Lower lobe of right lung (tissue), 2 donors: ENCODE data around the gene GYS1. TPM values are rescaled to one million over a fixed set of nuclear protein-coding genes. Genes with fewer than 3 reads are reported as not detected.

ENCODE experiments used
- ATAC-seq, 2 donors: fragments of 200-7000 bp; cut with Tn5 transposase; one replicate each; pipeline ENCODE4 v1.9.1; 2020 to 2022; ENCODE audit warnings: mild to moderate bottlenecking in 2 of 2, moderate library complexity in 2 of 2
- DNase-seq: peaks from one replicate; pipeline ENCODE4 v3.0.0-alpha.2; 2020
- H3K27ac ChIP-seq: fragments of 200-600 bp; one replicate; pipeline ENCODE4 v1.8.0; 2022
- H3K27me3 ChIP-seq: fragments of 200-600 bp; one replicate; pipeline ENCODE4 v1.8.0; 2022; ENCODE audit warnings: low read depth
- H3K36me3 ChIP-seq: fragments of 200-600 bp; one replicate; pipeline ENCODE4 v1.8.0; 2022; ENCODE audit warnings: mild to moderate bottlenecking
- H3K4me1 ChIP-seq: fragments of 200-600 bp; one replicate; pipeline ENCODE4 v1.8.0; 2022
- H3K4me3 ChIP-seq: fragments of 200-600 bp; one replicate; pipeline ENCODE4 v1.8.0; 2022; ENCODE audit warnings: mild to moderate bottlenecking
- H3K9me3 ChIP-seq: fragments of 200-600 bp; one replicate; pipeline ENCODE4 v1.8.0; 2022
- CTCF ChIP-seq: fragments of 200-600 bp; IDR thresholded peaks from one replicate; pipeline ENCODE4 v1.8.0; 2022; ENCODE audit warnings: antibody characterized with exemption, mild to moderate bottlenecking
- intact Hi-C: fragments of 100-400 bp; cut with DNase I; formaldehyde crosslinking; loops from one replicate; pipeline ENCODE4 v1.11.0; 2022
- total RNA-seq: library from RNA; stranded (reverse); fragmentation: NEBNext Ultra II Directional; extraction: Animal tissue kit (Norgen Biotek cat#: 25700); gene quantifications from one replicate; pipeline ENCODE4 v1.2.1, GENCODE V29; 2021
- donor health status: DM: no; HTN: yes; CAD: no; lungs with severe emphysema.

GYS1 gene
- total RNA-seq, 1 donor from 2014 or later, result 24.8 TPM

DNA sequence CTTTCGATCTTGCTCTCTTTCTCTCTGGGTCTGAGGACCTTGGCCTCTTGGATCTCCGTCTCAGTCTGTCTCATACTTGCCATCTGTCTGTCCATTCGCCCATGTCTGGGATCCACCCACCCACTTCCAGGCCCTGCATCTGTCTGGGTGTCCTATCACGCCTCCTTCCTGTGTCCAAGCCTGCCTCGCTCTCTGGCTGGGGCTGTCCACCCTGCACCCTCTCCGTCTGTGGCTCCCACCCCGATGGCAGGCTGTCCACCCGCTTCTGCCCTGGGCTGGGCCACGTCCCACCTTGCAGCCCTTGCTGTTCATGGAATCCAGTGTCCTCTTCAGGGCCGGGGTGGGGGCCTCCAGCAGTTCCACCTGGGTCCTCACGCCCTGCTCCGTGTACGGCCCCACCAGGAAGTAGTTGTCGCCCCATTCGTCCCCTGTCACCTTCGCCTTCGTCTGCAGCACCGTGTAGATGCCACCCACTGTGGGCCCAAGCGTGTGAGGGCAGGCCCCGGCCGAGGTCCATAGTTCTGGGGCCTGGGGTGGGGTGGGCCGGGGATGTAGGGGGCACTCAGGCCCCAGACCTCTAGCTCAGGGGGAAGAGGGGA is 2.0 kb downstream of the GYS1 start:
- H3K4me3 ChIP-seq, result peak overlapping the region; percentile 69
- DNase-seq (peak; percentile 50), ATAC-seq (no peak)
- H3K4me1 ChIP-seq, result peaks cover 31% of the 10 kb centered on the region
- H3K27ac ChIP-seq, result no peak overlapping the region
- intact Hi-C loops, result no loop called here
- no peaks in the 10 kb centered on the region for H3K27me3 ChIP-seq
- no peaks in the 10 kb centered on the region for H3K9me3 ChIP-seq
- no peak for TF ChIP-seq CTCF
- H3K36me3 ChIP-seq, result peaks cover 35% of the 10 kb centered on the region

GRCh38 chr19:48990400-48990799 is 2.7 kb downstream of the GYS1 start:
- intact Hi-C loops, result no loop called here
- Histone ChIP-seq H3K36me3 (peaks cover 42% of the 10 kb centered on the region), H3K4me1 (peaks cover 31% of the 10 kb centered on the region), H3K9me3 (no peaks in the 10 kb centered on the region), H3K27me3 (no peaks in the 10 kb centered on the region), H3K4me3 (no peak overlapping the region), H3K27ac (no peak overlapping the region)
- TF ChIP-seq CTCF, result no peak
- no peak for ATAC-seq
- DNase-seq, result no peak

DNA sequence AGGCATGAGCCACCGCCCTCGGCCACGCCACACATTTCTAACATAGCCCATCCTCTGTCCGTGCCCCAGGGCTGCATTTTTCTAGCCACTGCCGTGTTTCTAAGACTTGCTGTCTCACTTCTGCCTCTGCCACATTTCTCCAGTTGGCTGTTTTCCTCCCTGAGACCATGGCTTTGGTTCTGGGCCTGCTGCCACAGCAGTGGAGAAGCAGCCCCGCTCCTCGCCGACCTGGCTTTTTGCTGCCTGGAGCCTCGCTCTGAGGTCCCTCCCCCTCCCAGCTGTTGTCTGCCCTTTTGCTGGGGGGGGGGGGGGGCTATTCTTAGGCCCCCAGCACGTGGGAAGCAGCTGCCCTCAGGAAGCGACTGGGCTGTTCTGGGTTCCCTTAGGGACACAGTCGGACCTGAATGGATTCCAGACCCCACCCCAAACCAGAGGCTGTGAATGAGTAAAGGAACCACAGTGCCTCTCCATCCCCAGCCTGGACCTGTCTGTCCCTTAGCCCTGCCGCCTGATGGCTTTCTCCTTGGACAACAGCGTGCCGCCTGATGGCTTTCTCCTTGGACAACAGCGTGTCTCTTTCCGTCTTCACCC is 3.3 kb downstream of the GYS1 start:
- H3K27ac ChIP-seq, result no peak overlapping the region

DNA sequence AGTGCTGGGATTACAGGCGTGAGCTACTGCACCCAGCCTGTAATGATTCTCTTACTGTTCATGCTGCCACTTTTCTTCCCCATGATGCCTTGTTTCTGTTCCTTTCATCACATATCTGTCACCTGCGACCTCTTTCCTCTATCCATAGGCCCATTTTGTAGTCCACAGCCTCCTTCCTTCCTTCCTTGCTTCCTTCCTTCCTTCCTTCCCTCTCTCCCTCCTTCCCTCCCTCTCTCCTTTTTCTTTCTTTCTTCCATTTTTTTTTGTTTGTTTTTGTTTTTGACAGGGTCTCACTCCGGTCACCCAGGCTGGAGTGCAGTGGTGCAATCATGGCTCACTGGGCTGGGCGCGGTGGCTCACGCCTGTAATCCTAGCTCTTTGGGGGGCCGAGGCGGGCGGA is 4.2 kb downstream of the GYS1 start:
- H3K4me3 ChIP-seq, result no peak overlapping the region
- intact Hi-C loops, result no loop called here
- peaks cover 58% of the 10 kb centered on the region for H3K36me3 ChIP-seq
- no peaks in the 10 kb centered on the region for H3K27me3 ChIP-seq
- no peak for TF ChIP-seq CTCF
- no peak for DNase-seq
- no peaks in the 10 kb centered on the region for H3K9me3 ChIP-seq
- no peak for ATAC-seq
- no peak overlapping the region for H3K27ac ChIP-seq
- peaks cover 19% of the 10 kb centered on the region for H3K4me1 ChIP-seq

More for the DNA sequence above, 3.3 kb downstream of the GYS1 start:
- no peaks in the 10 kb centered on the region for H3K27me3 ChIP-seq
- DNase-seq (no peak), ATAC-seq (no peak)
- intact Hi-C loops, result no loop called here
- no peak overlapping the region for H3K4me3 ChIP-seq
- no peak for TF ChIP-seq CTCF
- no peaks in the 10 kb centered on the region for H3K9me3 ChIP-seq
- H3K36me3 ChIP-seq, result peaks cover 48% of the 10 kb centered on the region
- H3K4me1 ChIP-seq, result peaks cover 28% of the 10 kb centered on the region

DNA sequence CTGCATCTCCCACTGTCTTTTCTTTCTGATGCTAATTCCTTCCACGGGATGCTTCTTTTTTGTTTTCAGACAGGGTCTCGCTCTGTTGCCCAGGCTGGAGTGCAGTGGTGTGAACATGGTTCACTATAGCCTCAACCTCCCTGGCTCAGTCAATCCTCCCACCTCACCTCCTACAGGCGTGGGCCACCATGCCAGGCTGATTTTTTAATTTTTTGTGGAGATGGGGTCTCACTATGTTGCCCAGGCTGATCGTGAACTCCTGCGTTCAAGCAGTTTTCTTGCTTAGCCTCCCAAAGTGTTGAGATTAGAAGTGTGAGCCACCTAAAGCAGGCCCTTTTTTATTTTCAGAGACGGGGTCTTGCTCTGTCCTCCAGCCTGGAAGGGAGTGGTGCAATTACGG is 4.8 kb downstream of the GYS1 start:
- ATAC-seq (no peak), DNase-seq (no peak)
- Histone ChIP-seq H3K4me1 (peaks cover 19% of the 10 kb centered on the region), H3K4me3 (no peak overlapping the region), H3K27me3 (no peaks in the 10 kb centered on the region), H3K27ac (no peak overlapping the region), H3K9me3 (no peaks in the 10 kb centered on the region), H3K36me3 (peaks cover 63% of the 10 kb centered on the region)
- intact Hi-C loops, result no loop called here
- TF ChIP-seq CTCF, result no peak
